IMR-90 (cell line): Measurements from ENCODE around the gene MYBPH. TPM values are rescaled to one million over a fixed set of nuclear protein-coding genes. Genes with fewer than 3 reads are reported as not detected.

Experiments used
- ATAC-seq: fragments of 200-7000 bp; cut with Tn5 transposase; 2 replicates; pipeline ENCODE4 v1.9.1; 2020; ENCODE audit warnings: low read depth, mild to moderate bottlenecking, moderate library complexity
- BruUV-seq: library from RNA; stranded (reverse); fragments of 400-500 nt; replicated peaks from 2 replicates; lab custom pipeline; 2021; lab: Mats Ljungman, UMichigan
- CTCF ChIA-PET: fragments of 300-600 bp; formaldehyde crosslinking; extraction: SDS; loops from one replicate; lab custom pipeline; 2021; ENCODE audit warnings: antibody characterized with exemption; lab: Yijun Ruan, JAX
- POLR2A ChIA-PET: fragments of 300-600 bp; sonication (Branson Sonifier 250); formaldehyde crosslinking; loops from one replicate; lab custom pipeline; 2022; ENCODE audit warnings: antibody characterized with exemption; ENCODE audit not compliant: unreplicated experiment; lab: Charles Lee
- DNase-seq: peaks from one replicate; pipeline ENCODE4 v3.0.0; 2013
- H2AFZ ChIP-seq: replicated peaks from 2 replicates; pipeline ENCODE3; 2013; ENCODE audit warnings: low read length, mild to moderate bottlenecking; ENCODE audit not compliant: poor library complexity
- H2AK5ac ChIP-seq: 2 replicates; pipeline ENCODE4 v1.6.1; 2013; ENCODE audit warnings: low read depth, low read length, inconsistent platforms
- H2AK9ac ChIP-seq: replicated peaks from 2 replicates; pipeline ENCODE3; 2013; ENCODE audit warnings: mild to moderate bottlenecking, low read depth, low read length, moderate library complexity; ENCODE audit not compliant: poor library complexity
- H2BK120ac ChIP-seq: 2 replicates; pipeline ENCODE4 v1.6.1; 2013; ENCODE audit warnings: low read depth, low read length, inconsistent platforms
- H2BK15ac ChIP-seq: 3 replicates; pipeline ENCODE4 v1.6.1; 2013; ENCODE audit warnings: low read depth, low read length, inconsistent platforms
- H2BK20ac ChIP-seq: 2 replicates; pipeline ENCODE4 v1.6.1; 2013; ENCODE audit warnings: low read depth, mild to moderate bottlenecking, inconsistent platforms, low read length, moderate library complexity
- H2BK5ac ChIP-seq: 2 replicates; pipeline ENCODE4 v1.6.1; 2013; ENCODE audit warnings: mild to moderate bottlenecking, low read depth, low read length, inconsistent platforms; ENCODE audit not compliant: poor library complexity, severe bottlenecking
- H3K14ac ChIP-seq: replicated peaks from 2 replicates; pipeline ENCODE4 v1.6.1; 2013; ENCODE audit warnings: low read depth, low read length, inconsistent platforms
- H3K18ac ChIP-seq: 2 replicates; pipeline ENCODE4 v1.6.1; 2013; ENCODE audit warnings: low read depth, low read length, control low read depth
- H3K23ac ChIP-seq: 2 replicates; pipeline ENCODE4 v1.6.1; 2013; ENCODE audit warnings: low read depth, low read length, inconsistent platforms
- H3K27ac ChIP-seq: 2 replicates; pipeline ENCODE4 v1.5.1; 2013; ENCODE audit warnings: mild to moderate bottlenecking, control low read depth, low read length; ENCODE audit not compliant: insufficient read depth
- H3K27me3 ChIP-seq: 2 replicates; pipeline ENCODE4 v1.6.1; 2013; ENCODE audit warnings: low read length; ENCODE audit not compliant: control insufficient read depth, insufficient read depth
- H3K36me3 ChIP-seq: 2 replicates; pipeline ENCODE4 v1.6.1; 2013; ENCODE audit warnings: low read length, mixed read lengths; ENCODE audit not compliant: control insufficient read depth, insufficient read depth
- H3K4ac ChIP-seq: 2 replicates; pipeline ENCODE4 v1.6.1; 2013; ENCODE audit warnings: low read depth, low read length, inconsistent platforms
- H3K4me1 ChIP-seq: 2 replicates; pipeline ENCODE4 v1.6.1; 2013; ENCODE audit warnings: low read length, mixed read lengths; ENCODE audit not compliant: control insufficient read depth, insufficient read depth
- H3K4me2 ChIP-seq: 2 replicates; pipeline ENCODE4 v1.6.1; 2013; ENCODE audit warnings: low read depth, mild to moderate bottlenecking, control low read depth, low read length, moderate library complexity
- H3K4me3 ChIP-seq: 2 replicates; pipeline ENCODE4 v1.5.1; 2013; ENCODE audit warnings: low read depth, mild to moderate bottlenecking, control low read depth, low read length, moderate library complexity; ENCODE audit not compliant: insufficient read depth
- H3K56ac ChIP-seq: 2 replicates; pipeline ENCODE4 v1.6.1; 2013; ENCODE audit warnings: low read length, inconsistent platforms; ENCODE audit not compliant: insufficient read depth; ENCODE audit errors: extremely low read depth
- H3K79me1 ChIP-seq, 2 experiments: 2 replicates each; pipeline ENCODE4 v1.6.1; 2013; ENCODE audit warnings: low read length in 2 of 2, inconsistent platforms in 1 of 2, low read depth in 1 of 2
- H3K9ac ChIP-seq: 2 replicates; pipeline ENCODE4 v1.6.1; 2013; ENCODE audit warnings: low read depth, low read length, control low read depth
- H3K9me1 ChIP-seq: 2 replicates; pipeline ENCODE4 v1.6.1; 2013; ENCODE audit warnings: low read length, inconsistent platforms; ENCODE audit not compliant: insufficient read depth
- H3K9me3 ChIP-seq: 2 replicates; pipeline ENCODE4 v1.6.1; 2013; ENCODE audit warnings: low read length; ENCODE audit not compliant: control insufficient read depth, insufficient read depth
- H4K20me1 ChIP-seq: 2 replicates; pipeline ENCODE4 v1.6.1; 2013; ENCODE audit warnings: low read length, inconsistent platforms; ENCODE audit not compliant: insufficient read depth
- H4K5ac ChIP-seq: 2 replicates; pipeline ENCODE4 v1.6.1; 2013; ENCODE audit warnings: mild to moderate bottlenecking, low read depth, low read length, control low read depth
- H4K8ac ChIP-seq, 2 experiments: 2 replicates each; pipeline ENCODE4 v1.6.1; 2013; ENCODE audit warnings: low read depth in 2 of 2, low read length in 2 of 2, control low read depth in 1 of 2, inconsistent platforms in 1 of 2
- H4K91ac ChIP-seq: 2 replicates; pipeline ENCODE4 v1.6.1; 2013; ENCODE audit warnings: low read depth, low read length, inconsistent platforms; ENCODE audit not compliant: insufficient read depth
- CEBPB ChIP-seq: IDR thresholded peaks from 2 replicates; pipeline ENCODE4 v1.6.1; 2012; ENCODE audit warnings: low read depth, low read length, improper control_type of control experiment
- ELK1 ChIP-seq: fragments of 150-350 bp; IDR thresholded peaks from 2 replicates; pipeline ENCODE4 v1.6.1; 2016; ENCODE audit warnings: low read depth, mild to moderate bottlenecking, low read length, moderate library complexity, borderline replicate concordance
- POLR2A ChIP-seq: IDR thresholded peaks from 2 replicates; pipeline ENCODE4 v1.6.1; 2012; ENCODE audit warnings: mild to moderate bottlenecking, low read depth, low read length
- RFX5 ChIP-seq: IDR thresholded peaks from 2 replicates; pipeline ENCODE4 v1.8.0; 2012; ENCODE audit warnings: low read depth, mild to moderate bottlenecking, low read length, moderate library complexity
- SMC3 ChIP-seq: fragments of 150-350 bp; IDR thresholded peaks from 2 replicates; pipeline ENCODE4 v1.6.1; 2016; ENCODE audit warnings: low read depth, mild to moderate bottlenecking, antibody characterized with exemption, low read length, moderate library complexity
- dilution Hi-C: fragments of 300-500 bp; cut with HindIII; formaldehyde crosslinking; loops from one replicate; pipeline ENCODE4 v1.14.3; 2018; ENCODE audit warnings: low sequenced_read_pairs; ENCODE audit not compliant: unreplicated experiment
- in situ Hi-C: fragments of 300-500 bp; cut with MboI; formaldehyde crosslinking; loops from 3 replicates; pipeline ENCODE4 v1.14.3; 2019; ENCODE audit warnings: low sequenced_read_pairs, inconsistent platforms, mixed read lengths
- intact Hi-C: fragments of 100-400 bp; cut with micrococcal nuclease; formaldehyde crosslinking; loops from 2 replicates; pipeline ENCODE4 v1.10.0; 2022
- polyA plus RNA-seq, 3 experiments: library from polyadenylated mRNA; depleted of rRNA; stranded (reverse); fragments of >200 nt; gene quantifications; 2 replicates each; pipeline ENCODE4 v1.2.3, GENCODE V29; 2012; ENCODE audit warnings: low replicate concordance in 1 of 3
- total RNA-seq: library from RNA; depleted of rRNA; stranded (reverse); fragments of >200 nt; gene quantifications from 2 replicates; pipeline ENCODE4 v1.2.3, GENCODE V29; 2012

Gene MYBPH
- total and polyA plus RNA-seq, 2 of the 4 experiments (the other 2 are of a cell fraction) = not detected

GRCh38 chr1:203210988-203211387 lies 35.4 kb upstream of the MYBPH start:
- H2AFZ ChIP-seq = no peak overlapping the region
- H3K14ac ChIP-seq = no peak overlapping the region
- no peak overlapping the region for H4K91ac ChIP-seq
- intact Hi-C loops (no loop called here), in situ Hi-C loops (loop anchor here (5.0 kb wide), 1 partner anchor 94 kb away; no protein-coding TSS in a partner anchor), dilution Hi-C loops (no loop called here)
- CTCF ChIA-PET = interaction anchor here (0.8 to 3.4 kb wide), 2 partner anchors 93 to 171 kb away, joined by 4 to 14 read pairs; no protein-coding TSS in a partner anchor
- H3K4ac ChIP-seq = no peak overlapping the region
- H2BK120ac ChIP-seq = no peak overlapping the region
- H3K36me3 ChIP-seq = no peaks in the 10 kb centered on the region
- no peaks in the 10 kb centered on the region for H3K9me1 ChIP-seq
- H2AK5ac ChIP-seq = no peak overlapping the region
- H3K9ac ChIP-seq = no peak overlapping the region
- no peak overlapping the region for H4K5ac ChIP-seq
- H4K8ac ChIP-seq = no peak overlapping the region
- ATAC-seq (no peak), DNase-seq (no peak)
- BruUV-seq = no TSS peak
- H4K20me1 ChIP-seq = no peaks in the 10 kb centered on the region
- no peak overlapping the region for H3K18ac ChIP-seq
- no peaks in the 10 kb centered on the region for H3K4me1 ChIP-seq
- H3K79me1 ChIP-seq = no peaks in the 10 kb centered on the region
- no peak overlapping the region for H3K56ac ChIP-seq
- H2BK15ac ChIP-seq = no peak overlapping the region
- H2AK9ac ChIP-seq = no peak overlapping the region
- no peak overlapping the region for H2BK5ac ChIP-seq
- no peak overlapping the region for H3K23ac ChIP-seq
- H2BK20ac ChIP-seq = no peak overlapping the region
- H3K9me3 ChIP-seq = no peaks in the 10 kb centered on the region
- H3K27me3 ChIP-seq = peaks cover 14% of the 10 kb centered on the region
- H3K27ac ChIP-seq = no peak overlapping the region
- H3K4me2 ChIP-seq = no peak overlapping the region
- POLR2A ChIA-PET = no interaction called here
- TF ChIP-seq CEBPB (no peak), ELK1 (no peak), POLR2A (no peak), SMC3 (no peak), RFX5 (no peak)
- H3K4me3 ChIP-seq = no peak overlapping the region
